Peyer's patch (tissue), 4 donors: ENCODE data around the gene PIAS4.

ENCODE experiments used
- POLR2A ChIP-seq, 2 donors: fragments of 450-650 bp; IDR thresholded peaks; one replicate each; pipeline ENCODE4 v1.5.1; 2017; ENCODE audit warnings: antibody characterized with exemption in 2 of 2, mild to moderate bottlenecking in 2 of 2, moderate library complexity in 2 of 2
- TF ChIP-seq, protein P1 (sequence below), 6 experiments: fragments of 450-650 bp in 4 of 6; fragments of 200-600 bp in 2 of 6; sonication (generic) in 1 of 6; IDR thresholded peaks; one replicate each; pipeline ENCODE4 v1.5.1; 2017 to 2019; ENCODE audit warnings: antibody characterized with exemption in 6 of 6, mild to moderate bottlenecking in 3 of 6, moderate library complexity in 1 of 6

DNA sequence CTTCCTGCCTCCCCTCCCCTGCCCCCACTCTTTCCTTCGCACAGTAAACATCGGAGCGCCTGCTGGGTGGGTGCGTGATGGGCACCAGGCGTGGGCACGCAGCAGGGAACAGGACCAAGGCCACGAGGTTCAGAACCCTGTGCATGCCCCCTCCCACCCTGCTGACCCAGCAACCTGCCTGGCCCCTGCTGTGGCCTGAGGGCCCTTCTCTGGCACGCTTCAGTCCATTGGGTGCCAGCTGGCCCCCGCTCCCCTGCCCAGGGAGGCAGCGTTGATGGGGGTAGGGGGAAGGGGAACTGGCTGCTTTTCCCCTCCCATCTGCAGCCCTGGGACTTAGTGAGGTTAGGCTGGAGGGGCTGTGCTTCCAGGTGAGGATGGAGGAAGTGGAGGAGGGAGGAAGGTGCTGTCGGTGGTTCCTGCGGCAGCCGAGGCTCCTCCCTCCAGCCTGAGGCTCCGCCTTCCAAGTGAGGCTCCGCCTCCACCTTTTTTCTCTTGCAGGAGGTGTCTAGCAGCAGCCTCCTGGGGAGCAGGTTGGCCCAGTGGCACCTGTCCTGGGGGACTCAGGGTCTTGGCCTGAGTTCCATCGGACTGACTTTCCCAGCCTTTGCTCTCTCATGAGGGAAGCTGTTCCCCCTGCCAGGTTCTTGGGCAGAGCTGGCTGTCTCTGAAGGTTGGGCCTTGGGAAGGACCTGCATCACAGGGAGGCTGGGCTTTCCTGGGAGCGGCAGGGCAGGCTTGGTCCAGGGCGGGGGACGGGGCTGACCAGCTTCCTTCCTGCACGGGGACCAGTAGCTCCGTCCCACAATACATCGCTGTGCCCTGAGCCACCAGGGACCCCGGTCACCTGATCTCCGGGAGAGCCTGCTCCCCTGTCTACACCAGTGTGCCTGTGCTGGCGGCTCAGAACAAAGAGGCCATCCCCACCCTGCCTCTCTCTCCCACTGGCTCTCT is 7.3 kb downstream of the PIAS4 start:
- TF ChIP-seq, protein P1, sequence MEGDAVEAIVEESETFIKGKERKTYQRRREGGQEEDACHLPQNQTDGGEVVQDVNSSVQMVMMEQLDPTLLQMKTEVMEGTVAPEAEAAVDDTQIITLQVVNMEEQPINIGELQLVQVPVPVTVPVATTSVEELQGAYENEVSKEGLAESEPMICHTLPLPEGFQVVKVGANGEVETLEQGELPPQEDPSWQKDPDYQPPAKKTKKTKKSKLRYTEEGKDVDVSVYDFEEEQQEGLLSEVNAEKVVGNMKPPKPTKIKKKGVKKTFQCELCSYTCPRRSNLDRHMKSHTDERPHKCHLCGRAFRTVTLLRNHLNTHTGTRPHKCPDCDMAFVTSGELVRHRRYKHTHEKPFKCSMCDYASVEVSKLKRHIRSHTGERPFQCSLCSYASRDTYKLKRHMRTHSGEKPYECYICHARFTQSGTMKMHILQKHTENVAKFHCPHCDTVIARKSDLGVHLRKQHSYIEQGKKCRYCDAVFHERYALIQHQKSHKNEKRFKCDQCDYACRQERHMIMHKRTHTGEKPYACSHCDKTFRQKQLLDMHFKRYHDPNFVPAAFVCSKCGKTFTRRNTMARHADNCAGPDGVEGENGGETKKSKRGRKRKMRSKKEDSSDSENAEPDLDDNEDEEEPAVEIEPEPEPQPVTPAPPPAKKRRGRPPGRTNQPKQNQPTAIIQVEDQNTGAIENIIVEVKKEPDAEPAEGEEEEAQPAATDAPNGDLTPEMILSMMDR (IDR thresholded peaks at IDR 0.05), result no peak
- TF ChIP-seq POLR2A (IDR thresholded peaks at IDR 0.05), result no peak
